Stomach (tissue), 4 donors: ENCODE measurements around the gene PARP3.

Experiments used
- CTCF ChIP-seq, 7 experiments: fragments of 450-650 bp in 4 of 7; fragments of 200-600 bp in 3 of 7; sonication (generic) in 3 of 7; IDR thresholded peaks; one replicate each; pipeline ENCODE4 v1.5.1; 2016 to 2019; ENCODE audit warnings: antibody characterized with exemption in 7 of 7, control low read depth in 2 of 7, mild to moderate bottlenecking in 1 of 7
- EP300 ChIP-seq: sonication (generic); formaldehyde crosslinking; IDR thresholded peaks from one replicate; pipeline ENCODE4 v1.6.1; 2017; ENCODE audit warnings: antibody characterized with exemption
- POLR2A ChIP-seq, 4 donors: fragments of 450-650 bp; IDR thresholded peaks; one replicate each; pipeline ENCODE4 v1.6.1; 2016; ENCODE audit warnings: antibody characterized with exemption in 4 of 4, control low read depth in 2 of 4, mild to moderate bottlenecking in 1 of 4, moderate library complexity in 1 of 4
- POLR2AphosphoS5 ChIP-seq, 3 donors: sonication (generic); formaldehyde crosslinking; IDR thresholded peaks; one replicate each; pipeline ENCODE4 v1.6.1; 2016; ENCODE audit warnings: antibody characterized with exemption in 3 of 3

DNA sequence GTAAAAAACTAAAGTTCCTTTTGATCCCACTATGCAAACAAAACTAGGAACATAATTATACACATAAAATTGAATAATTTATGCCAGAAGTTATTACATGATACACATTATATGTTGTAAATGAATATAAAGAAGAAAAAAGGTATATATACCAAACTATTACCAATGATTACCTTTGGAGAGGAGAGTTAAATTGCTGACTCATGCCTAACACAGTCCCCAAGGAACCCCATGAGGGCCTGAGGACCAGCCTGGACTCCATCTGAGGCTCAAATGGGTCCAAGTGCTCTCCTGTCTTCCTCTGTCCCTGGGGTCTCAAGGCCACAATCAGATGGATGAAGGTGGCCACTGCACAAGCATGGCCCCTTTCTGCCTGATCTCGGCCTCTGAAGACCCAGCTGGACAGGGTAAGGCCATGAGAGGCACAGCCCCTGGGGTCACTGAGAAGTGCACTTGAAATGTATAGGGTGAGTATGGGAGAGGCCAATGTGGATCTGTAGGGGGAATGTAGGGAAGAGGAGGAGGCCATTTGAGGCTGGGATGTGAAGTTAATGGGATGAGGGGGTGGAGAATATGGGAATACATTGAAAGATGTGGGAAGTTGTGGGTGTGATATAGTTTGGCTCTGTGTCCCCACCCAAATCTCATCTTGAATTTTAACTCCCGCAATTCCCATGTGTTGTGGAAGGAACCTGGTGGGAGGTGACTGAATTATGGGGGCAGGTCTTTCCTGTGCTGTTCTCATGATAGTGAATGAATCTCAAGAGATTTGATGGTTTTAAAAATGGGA, 37.9 kb upstream of the PARP3 start:
- TF ChIP-seq CTCF (IDR thresholded peaks at IDR 0.05) (no peak), POLR2A (IDR thresholded peaks at IDR 0.05) (no peak), EP300 (no peak), POLR2AphosphoS5 (IDR thresholded peaks at IDR 0.05) (no peak)
